ENCODE measurements around the gene TSPAN10.

DNA sequence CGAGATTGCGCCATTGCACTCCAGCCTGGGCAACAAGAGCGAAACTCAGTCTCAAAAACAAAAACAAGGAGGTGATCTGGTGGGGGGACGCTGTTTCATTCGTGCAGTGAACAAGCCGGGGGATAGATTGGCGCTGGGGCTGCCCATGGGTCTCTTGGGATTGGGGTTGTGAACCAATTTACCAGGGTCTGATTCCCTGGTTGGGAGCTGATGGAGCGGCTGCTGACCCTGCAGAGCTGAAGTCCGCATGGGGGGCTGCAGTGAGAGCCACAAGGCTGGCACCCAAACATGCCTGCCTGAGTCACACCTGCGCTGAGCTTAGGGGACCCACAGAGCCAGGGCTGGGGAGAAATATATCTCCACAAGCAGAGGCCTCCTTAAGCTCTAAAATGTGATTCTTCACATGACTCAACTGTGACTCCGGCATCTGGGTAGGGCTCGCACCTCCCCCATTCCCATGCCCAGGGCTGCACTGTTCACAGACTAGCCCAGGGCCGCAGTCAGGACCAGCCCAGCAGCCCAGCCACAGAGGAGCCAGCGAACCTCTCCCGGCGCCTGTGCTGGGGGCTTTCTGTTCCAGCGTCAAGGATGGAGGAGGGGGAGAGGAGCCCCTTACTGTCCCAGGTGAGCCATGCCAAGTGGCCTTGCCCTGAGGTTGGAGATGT, 5.0 kb downstream of the TSPAN10 start:
- TF ChIP-seq, protein P1, sequence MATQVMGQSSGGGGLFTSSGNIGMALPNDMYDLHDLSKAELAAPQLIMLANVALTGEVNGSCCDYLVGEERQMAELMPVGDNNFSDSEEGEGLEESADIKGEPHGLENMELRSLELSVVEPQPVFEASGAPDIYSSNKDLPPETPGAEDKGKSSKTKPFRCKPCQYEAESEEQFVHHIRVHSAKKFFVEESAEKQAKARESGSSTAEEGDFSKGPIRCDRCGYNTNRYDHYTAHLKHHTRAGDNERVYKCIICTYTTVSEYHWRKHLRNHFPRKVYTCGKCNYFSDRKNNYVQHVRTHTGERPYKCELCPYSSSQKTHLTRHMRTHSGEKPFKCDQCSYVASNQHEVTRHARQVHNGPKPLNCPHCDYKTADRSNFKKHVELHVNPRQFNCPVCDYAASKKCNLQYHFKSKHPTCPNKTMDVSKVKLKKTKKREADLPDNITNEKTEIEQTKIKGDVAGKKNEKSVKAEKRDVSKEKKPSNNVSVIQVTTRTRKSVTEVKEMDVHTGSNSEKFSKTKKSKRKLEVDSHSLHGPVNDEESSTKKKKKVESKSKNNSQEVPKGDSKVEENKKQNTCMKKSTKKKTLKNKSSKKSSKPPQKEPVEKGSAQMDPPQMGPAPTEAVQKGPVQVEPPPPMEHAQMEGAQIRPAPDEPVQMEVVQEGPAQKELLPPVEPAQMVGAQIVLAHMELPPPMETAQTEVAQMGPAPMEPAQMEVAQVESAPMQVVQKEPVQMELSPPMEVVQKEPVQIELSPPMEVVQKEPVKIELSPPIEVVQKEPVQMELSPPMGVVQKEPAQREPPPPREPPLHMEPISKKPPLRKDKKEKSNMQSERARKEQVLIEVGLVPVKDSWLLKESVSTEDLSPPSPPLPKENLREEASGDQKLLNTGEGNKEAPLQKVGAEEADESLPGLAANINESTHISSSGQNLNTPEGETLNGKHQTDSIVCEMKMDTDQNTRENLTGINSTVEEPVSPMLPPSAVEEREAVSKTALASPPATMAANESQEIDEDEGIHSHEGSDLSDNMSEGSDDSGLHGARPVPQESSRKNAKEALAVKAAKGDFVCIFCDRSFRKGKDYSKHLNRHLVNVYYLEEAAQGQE (IDR thresholded peaks at IDR 0.05): no peak
- TF ChIP-seq, protein P2, sequence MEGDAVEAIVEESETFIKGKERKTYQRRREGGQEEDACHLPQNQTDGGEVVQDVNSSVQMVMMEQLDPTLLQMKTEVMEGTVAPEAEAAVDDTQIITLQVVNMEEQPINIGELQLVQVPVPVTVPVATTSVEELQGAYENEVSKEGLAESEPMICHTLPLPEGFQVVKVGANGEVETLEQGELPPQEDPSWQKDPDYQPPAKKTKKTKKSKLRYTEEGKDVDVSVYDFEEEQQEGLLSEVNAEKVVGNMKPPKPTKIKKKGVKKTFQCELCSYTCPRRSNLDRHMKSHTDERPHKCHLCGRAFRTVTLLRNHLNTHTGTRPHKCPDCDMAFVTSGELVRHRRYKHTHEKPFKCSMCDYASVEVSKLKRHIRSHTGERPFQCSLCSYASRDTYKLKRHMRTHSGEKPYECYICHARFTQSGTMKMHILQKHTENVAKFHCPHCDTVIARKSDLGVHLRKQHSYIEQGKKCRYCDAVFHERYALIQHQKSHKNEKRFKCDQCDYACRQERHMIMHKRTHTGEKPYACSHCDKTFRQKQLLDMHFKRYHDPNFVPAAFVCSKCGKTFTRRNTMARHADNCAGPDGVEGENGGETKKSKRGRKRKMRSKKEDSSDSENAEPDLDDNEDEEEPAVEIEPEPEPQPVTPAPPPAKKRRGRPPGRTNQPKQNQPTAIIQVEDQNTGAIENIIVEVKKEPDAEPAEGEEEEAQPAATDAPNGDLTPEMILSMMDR (IDR thresholded peaks at IDR 0.05; ENCODE audit: low read depth, low read length, missing input control): no peak
- TF ChIP-seq SP1 (IDR thresholded peaks at IDR 0.05) (no peak), RAD21 (IDR thresholded peaks at IDR 0.05) (no peak), JUND (IDR thresholded peaks at IDR 0.05) (no peak), GABPA (IDR thresholded peaks at IDR 0.05 in 1 of 2, conservative IDR thresholded peaks at IDR 0.05 in 1 of 2) (no peak), HNF4G (IDR thresholded peaks at IDR 0.05) (no peak), RXRA (IDR thresholded peaks at IDR 0.05) (no peak), EGR1 (IDR thresholded peaks at IDR 0.05; ENCODE audit: low read depth in 2 of 2) (no peak)
- TF ChIP-seq, protein P3, sequence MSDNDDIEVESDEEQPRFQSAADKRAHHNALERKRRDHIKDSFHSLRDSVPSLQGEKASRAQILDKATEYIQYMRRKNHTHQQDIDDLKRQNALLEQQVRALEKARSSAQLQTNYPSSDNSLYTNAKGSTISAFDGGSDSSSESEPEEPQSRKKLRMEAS (IDR thresholded peaks at IDR 0.05): no peak

All from liver (tissue), 3 donors.